Measurements from ENCODE around the gene AOPEP.

DNA sequence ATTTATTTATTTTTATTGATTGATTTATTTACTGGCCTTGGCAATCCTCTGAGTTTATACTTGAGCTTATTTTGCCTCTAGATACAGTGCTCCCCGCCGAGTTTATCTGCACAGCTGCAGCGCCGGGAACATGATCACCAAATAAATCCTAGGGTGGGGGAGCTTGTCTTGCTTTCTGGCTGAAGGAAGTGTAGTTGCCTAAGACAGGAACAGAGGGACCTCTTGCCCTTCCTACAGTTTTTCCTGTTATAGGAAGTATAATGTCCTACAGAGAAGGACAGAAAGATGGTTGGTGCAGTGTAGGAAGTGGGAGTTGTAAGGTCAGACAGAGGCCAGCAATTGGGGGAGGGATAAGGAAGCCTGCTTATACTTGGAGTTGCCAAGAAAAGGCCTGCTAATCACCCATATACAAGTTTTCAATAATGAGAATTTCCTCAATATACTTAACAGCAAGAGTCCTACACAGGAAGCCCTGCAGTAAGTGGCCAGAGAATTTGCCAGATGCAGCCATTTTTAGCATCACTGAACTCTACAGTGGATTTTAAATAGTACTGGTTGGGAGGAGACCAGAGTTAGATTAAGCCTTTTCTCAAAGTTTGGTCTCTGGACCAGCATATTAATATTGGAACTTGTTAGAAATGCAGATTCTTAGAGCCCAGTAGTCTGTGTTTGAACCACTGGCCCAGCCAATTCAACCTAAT, 7.7 kb downstream of the AOPEP start:
- TF ChIP-seq, protein P1, sequence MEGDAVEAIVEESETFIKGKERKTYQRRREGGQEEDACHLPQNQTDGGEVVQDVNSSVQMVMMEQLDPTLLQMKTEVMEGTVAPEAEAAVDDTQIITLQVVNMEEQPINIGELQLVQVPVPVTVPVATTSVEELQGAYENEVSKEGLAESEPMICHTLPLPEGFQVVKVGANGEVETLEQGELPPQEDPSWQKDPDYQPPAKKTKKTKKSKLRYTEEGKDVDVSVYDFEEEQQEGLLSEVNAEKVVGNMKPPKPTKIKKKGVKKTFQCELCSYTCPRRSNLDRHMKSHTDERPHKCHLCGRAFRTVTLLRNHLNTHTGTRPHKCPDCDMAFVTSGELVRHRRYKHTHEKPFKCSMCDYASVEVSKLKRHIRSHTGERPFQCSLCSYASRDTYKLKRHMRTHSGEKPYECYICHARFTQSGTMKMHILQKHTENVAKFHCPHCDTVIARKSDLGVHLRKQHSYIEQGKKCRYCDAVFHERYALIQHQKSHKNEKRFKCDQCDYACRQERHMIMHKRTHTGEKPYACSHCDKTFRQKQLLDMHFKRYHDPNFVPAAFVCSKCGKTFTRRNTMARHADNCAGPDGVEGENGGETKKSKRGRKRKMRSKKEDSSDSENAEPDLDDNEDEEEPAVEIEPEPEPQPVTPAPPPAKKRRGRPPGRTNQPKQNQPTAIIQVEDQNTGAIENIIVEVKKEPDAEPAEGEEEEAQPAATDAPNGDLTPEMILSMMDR (IDR thresholded peaks at IDR 0.05; ENCODE audit: low read depth, low read length): no peak
- no peak for TF ChIP-seq EZH2phosphoT487 (IDR thresholded peaks at IDR 0.05; ENCODE audit: low read depth)

All from OCI-LY3 (cell line).